Activated T-helper 9 cell treated with anti-CD3 and anti-CD28 coated beads, Interleukin-2, amount 50 U/mL, for 16 hours (primary cell): ENCODE data around the gene TNRC6A.
"Not testable (repeated sequence)": the region's sequence is repeated elsewhere in the genome, so short reads cannot be mapped to it uniquely, and the experiment has no call there.

Source experiments
- DNase-seq: peaks from one replicate; pipeline ENCODE4 v3.0.0-alpha.2; 2020; ENCODE audit warnings: low read depth

The TNRC6A gene

GRCh38 chr16:24729243-24729950 is at the start of gene TNRC6A:
TSS of gene TNRC6A (plus strand) at chr16:24729651. CDS start at chr16:24729842, 191 bp downstream.
- peak; percentile 74 for DNase-seq

- DNase-seq: no peak
These were observed 47.7 kb upstream of the TNRC6A start for GRCh38 chr16:24681793-24682192.

DNA sequence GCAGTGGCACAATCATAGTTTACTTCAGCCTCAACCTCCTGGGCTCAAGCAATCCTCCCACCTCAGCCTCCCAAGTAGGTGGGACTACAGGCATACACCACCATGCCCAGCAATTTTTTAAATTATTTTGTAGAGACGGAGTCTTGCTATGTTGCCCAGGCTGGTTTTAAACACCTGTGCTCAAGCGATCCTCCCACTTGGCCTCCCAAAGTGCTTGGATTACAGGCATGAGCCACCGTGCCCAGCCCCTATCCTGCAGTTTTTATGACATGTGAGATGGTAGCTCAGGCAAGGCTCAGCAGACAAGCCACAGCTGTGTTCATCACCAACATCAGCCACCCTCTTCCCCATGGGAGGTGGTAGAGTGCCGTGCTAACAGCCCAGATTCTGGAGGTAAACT is 46.2 kb upstream of the TNRC6A start:
- no peak for DNase-seq

- DNase-seq: no peak
These were observed 45.5 kb upstream of the TNRC6A start for GRCh38 chr16:24683847-24684493.

- DNase-seq: no peak
These were observed 43.7 kb upstream of the TNRC6A start for GRCh38 chr16:24685539-24686432.

DNA sequence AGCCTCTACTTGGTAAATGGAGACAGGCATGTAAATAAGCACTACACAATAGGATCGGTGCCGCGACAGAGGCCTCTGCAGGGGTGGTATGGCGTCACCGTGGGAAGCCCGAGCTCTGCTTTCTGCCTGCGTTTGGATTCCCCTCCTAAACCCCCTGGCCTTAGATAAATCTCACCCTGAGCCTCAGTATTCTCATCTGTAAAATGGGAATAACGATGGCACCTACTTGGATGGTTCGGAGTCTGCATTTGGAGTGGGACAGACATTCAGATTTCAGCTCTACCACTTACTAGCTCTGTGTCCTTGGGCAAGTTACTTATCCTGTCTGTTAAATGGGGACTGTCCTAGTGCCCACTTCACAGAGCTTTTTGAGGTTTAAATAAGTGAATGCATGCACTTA is 42.8 kb upstream of the TNRC6A start:
- no peak for DNase-seq

GRCh38 chr16:24688359-24688758 is 41.1 kb upstream of the TNRC6A start:
- no peak for DNase-seq

DNA sequence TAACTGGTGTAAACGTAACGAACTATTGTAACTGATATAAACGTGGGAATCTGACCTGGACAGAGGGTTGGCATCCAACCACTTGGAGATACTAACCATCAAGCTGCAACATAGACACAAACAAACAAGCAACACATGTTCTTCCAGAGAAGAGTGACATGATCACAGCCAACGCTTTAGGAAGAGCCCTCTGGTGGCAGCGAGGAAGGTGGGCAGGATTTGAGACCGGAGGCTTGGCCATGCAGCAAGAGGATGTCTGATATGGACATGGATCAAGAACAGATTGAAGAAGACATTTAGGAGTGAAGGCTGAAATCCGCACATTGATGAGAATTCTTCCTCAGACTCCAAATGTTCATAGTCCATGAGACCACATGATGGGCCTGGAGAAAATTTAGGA is 40.3 kb upstream of the TNRC6A start:
- DNase-seq: no peak

DNA sequence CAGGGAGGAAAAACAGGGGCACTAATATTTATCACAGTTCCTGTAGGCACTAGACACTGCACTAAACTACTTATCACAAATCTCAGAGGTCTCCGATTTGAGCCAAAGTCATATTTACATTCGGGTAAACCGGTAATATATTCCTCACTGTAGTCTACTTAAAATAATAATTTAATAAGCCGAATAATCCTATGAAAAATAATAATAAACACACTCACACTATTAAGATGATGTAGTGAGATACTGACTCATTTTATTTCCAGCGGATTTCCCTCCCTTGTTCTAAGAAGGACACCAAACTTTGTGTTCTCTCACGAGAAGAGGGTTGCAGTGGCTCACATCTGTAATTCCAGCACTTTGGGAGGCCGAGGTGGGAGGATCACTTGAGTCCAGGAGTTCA is 36.6 kb upstream of the TNRC6A start:
- DNase-seq: no peak

GRCh38 chr16:24694931-24695330 is 34.5 kb upstream of the TNRC6A start:
- DNase-seq: no peak

DNA sequence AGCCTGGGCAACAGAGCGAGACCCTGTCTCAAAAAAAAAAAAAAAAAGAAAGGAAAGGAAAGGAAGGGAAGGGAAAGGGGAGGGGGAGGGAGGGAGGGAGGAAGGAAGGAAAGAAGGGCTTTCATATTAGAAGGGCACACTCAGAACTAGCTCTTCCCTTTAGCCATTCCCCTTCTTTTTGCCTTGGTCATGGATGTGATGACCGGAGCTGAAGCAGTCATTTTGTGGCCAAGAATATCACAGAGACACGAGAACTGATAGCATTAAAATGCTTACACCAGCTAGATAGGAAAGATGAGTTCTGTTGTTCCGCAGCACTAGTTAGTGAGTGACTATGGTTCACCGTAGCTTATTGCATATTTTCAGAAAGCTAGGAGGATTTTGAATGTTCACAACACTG is 32.8 kb upstream of the TNRC6A start:
- DNase-seq: no peak

DNA sequence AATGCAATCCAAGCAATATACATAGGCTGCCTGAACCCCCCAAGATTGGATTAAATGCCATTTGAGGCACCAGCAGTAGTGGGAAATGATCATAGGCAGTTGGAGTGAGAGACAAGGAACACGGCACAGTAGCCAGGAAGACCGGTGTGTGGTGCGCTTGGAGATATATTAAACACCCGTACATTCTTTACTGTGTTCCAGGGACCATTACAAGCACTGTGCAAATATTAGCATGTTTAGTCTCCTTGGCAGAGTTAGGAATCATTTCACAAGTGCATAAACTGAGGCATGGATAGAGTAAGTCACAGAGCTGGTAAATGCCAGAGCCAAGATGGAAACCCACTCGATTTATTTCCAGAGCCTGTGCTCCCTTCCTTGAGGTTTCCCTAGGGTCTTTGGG is 31.1 kb upstream of the TNRC6A start:
- no peak for DNase-seq

GRCh38 chr16:24699151-24699723 is 30.2 kb upstream of the TNRC6A start:
- DNase-seq: no peak

DNA sequence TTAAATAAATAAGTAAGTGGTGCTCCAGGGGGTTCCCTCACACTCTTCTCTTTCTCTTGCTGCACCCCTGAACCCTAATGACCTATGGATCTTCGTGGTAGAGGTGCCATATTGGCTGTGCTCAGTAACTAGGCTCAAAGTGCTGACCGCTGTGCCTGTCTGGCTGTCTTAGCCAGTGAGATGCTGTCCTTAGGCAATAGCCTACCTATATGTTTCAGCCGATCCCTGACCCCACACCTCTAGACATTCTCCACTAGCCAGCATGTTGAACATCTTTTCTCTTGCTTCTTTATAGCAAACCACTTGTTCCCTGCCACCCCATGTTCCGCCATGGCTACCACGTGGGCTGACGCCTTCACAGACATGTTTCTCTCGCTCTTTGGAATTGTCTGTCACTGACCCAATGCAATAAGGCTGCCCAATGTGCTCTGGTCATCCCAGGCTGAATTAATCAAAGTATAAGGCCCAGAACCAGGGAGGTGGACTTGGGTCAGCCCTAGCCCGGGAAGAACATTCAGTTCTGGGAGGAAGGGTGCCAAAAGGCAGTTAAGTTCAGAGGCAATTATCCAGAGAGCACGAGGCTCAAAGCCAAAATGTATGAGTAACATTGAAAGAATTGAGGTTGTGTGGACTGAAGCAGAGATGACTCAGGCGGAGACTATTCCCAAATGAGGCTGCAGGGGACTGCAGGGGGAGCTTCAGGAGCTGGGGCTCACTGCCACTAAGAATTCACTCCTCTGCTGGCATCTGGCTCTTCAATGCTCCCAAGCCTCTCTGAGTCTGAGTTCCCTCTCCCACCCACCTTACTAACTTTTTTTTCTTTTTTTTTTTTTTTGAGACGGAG is 28.7 kb upstream of the TNRC6A start:
- DNase-seq: no peak

GRCh38 chr16:24701521-24701951 is 27.9 kb upstream of the TNRC6A start:
- no peak for DNase-seq

DNA sequence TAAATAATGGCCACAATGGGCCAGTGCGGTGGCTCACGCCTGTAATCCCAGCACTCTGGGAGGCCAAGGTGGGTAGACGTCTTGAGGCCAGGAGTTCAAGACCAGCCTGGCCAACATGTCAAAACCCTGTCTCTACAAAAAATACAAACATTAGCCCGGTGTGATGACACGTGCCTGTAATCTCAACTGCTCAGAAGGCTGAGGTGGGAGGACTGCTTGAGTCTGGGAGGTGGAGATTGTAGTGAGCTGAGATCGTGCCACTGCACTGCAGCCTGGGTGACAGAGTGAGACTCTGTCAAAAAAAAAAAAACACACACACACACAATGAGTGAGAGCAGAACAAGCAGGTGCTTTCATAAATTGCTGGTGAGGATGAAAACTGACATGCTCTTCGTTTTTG is 21.7 kb upstream of the TNRC6A start:
- DNase-seq: not testable (repeated sequence)

GRCh38 chr16:24713379-24713778 is 16.1 kb upstream of the TNRC6A start:
- DNase-seq: no peak

- DNase-seq: no peak
These were observed 12.0 kb upstream of the TNRC6A start for GRCh38 chr16:24717411-24717810.

DNA sequence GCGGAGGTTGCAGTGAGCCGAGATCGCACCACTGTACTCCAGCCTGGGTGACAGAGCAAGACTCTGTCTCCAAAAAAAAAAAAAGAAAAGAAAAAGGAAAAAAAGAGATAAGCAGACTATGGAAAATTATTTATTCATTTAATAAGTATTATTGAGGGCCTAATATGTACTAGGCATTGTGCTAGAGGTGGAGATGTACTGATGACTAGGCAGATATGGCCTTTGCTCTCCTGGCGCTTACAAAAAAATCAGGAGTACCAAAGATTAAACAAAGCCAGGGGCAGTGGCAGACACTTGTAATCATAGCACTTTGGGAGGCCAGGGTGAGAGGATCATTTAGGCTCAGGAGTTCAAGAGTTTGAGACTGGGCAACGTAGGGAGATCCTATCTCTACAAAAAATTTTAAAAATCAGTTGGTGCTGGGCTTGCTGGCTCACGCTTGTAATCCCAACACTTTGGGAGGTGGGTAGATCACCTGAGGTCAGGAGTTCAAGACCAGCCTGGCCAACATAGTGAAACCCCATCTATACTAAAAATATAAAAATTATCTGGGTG is 10.4 kb upstream of the TNRC6A start:
- DNase-seq: no peak

DNA sequence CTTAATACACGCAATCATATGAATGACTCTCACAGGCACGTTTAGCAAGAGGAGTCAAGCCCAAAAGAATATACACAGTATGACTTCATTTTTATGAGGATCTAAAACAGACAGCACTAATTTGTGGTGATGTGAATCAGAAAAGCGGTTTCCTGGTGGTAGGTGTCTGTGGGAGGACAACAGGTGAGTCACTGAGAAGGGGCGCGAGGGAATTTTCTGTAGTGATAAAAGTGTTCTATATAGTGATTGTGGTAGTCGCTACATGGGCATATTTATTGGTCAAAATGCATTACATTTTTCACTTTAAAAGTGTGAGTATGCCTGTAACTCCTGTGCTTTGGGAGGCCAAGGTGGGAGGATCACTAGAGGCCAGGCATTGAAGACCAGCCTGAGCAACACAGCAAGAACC is 7.6 kb upstream of the TNRC6A start:
- DNase-seq: peak; percentile 41

GRCh38 chr16:24723663-24724062 is 5.8 kb upstream of the TNRC6A start:
- no peak for DNase-seq
